Measurements from ENCODE around the gene NUP214.

DNA sequence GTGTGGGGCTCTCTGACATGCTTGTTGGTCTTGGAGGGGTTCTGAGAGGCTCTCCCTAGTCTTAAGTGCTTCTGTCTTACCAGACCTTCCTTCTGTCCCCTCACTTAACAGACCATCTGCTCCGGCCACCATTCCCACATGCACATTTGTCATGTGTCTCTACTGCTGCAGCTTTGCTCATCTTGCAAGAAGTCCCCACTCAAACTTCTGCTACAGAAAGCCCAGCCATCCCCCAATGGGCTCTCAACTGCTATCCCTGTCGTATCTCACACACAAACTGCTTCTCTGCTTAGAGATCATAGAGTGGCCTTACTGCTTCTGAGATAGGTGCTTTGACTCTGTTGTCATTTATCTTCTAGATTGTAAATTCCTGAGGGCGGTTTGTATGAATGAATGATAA, 69.4 kb downstream of the NUP214 start:
- TF ChIP-seq, protein P1, sequence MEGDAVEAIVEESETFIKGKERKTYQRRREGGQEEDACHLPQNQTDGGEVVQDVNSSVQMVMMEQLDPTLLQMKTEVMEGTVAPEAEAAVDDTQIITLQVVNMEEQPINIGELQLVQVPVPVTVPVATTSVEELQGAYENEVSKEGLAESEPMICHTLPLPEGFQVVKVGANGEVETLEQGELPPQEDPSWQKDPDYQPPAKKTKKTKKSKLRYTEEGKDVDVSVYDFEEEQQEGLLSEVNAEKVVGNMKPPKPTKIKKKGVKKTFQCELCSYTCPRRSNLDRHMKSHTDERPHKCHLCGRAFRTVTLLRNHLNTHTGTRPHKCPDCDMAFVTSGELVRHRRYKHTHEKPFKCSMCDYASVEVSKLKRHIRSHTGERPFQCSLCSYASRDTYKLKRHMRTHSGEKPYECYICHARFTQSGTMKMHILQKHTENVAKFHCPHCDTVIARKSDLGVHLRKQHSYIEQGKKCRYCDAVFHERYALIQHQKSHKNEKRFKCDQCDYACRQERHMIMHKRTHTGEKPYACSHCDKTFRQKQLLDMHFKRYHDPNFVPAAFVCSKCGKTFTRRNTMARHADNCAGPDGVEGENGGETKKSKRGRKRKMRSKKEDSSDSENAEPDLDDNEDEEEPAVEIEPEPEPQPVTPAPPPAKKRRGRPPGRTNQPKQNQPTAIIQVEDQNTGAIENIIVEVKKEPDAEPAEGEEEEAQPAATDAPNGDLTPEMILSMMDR (conservative IDR thresholded peaks at IDR 0.05; ENCODE audit: low read length) = no peak
- no peak for TF ChIP-seq EZH2phosphoT487 (IDR thresholded peaks at IDR 0.05; ENCODE audit: borderline replicate concordance, low read depth, low read length)

Data from OCI-LY7 (cell line).